Esophagus squamous epithelium (tissue), 4 donors: ENCODE results near the gene ALG1L2.
"Not testable (repeated sequence)": the region's sequence is repeated elsewhere in the genome, so short reads cannot be mapped to it uniquely, and the experiment has no call there.

Experiments
- POLR2A ChIP-seq, 4 donors: fragments of 450-650 bp; IDR thresholded peaks; one replicate each; pipeline ENCODE4 v1.6.1; 2017; ENCODE audit warnings: antibody characterized with exemption in 4 of 4, mild to moderate bottlenecking in 4 of 4, moderate library complexity in 3 of 4
- TF ChIP-seq, protein P1 (sequence below), 6 experiments: fragments of 450-650 bp in 4 of 6; fragments of 200-600 bp in 2 of 6; sonication (generic) in 2 of 6; IDR thresholded peaks; one replicate each; pipeline ENCODE4 v1.5.1; 2016 to 2019; ENCODE audit warnings: antibody characterized with exemption in 6 of 6, mild to moderate bottlenecking in 4 of 6, moderate library complexity in 4 of 6

GRCh38 chr3:130095858-130096257, 14.2 kb downstream of the ALG1L2 start:
- not testable (repeated sequence) for TF ChIP-seq POLR2A (IDR thresholded peaks at IDR 0.05)
- TF ChIP-seq, protein P1, sequence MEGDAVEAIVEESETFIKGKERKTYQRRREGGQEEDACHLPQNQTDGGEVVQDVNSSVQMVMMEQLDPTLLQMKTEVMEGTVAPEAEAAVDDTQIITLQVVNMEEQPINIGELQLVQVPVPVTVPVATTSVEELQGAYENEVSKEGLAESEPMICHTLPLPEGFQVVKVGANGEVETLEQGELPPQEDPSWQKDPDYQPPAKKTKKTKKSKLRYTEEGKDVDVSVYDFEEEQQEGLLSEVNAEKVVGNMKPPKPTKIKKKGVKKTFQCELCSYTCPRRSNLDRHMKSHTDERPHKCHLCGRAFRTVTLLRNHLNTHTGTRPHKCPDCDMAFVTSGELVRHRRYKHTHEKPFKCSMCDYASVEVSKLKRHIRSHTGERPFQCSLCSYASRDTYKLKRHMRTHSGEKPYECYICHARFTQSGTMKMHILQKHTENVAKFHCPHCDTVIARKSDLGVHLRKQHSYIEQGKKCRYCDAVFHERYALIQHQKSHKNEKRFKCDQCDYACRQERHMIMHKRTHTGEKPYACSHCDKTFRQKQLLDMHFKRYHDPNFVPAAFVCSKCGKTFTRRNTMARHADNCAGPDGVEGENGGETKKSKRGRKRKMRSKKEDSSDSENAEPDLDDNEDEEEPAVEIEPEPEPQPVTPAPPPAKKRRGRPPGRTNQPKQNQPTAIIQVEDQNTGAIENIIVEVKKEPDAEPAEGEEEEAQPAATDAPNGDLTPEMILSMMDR (IDR thresholded peaks at IDR 0.05) = not testable (repeated sequence)
